K562 (cell line): ENCODE data around the gene SLC2A4RG. TPM values are rescaled to one million over a fixed set of nuclear protein-coding genes. Genes with fewer than 3 reads are reported as not detected.
A peak's percentile ranks its signal among the peaks of the same experiment; 100 is the strongest.

Experiments
- ATAC-seq: fragments of 200-7000 bp; cut with Tn5 transposase; 3 replicates; pipeline ENCODE4 v1.9.1; 2020; ENCODE audit warnings: moderate library complexity
- BruUV-seq: library from RNA; stranded (reverse); fragments of 400-500 nt; replicated peaks from 2 replicates; lab custom pipeline; 2021; lab: Mats Ljungman, UMichigan
- CTCF ChIA-PET: fragments of 300-600 bp; formaldehyde crosslinking; extraction: SDS; loops from one replicate; lab custom pipeline; 2021; ENCODE audit warnings: low intra/inter-chr PET ratio; lab: Yijun Ruan, JAX
- POLR2A ChIA-PET: fragments of 300-600, 350-650 bp; sonication (Branson Sonifier 250); formaldehyde crosslinking; extraction: SDS; loops from one replicate; lab custom pipeline; 2021; ENCODE audit warnings: antibody characterized with exemption, inconsistent platforms; lab: Yijun Ruan, JAX
- DNase-seq, 4 experiments: peaks; one replicate each; pipeline versions ENCODE4 v3.0.0 to v3.0.0-alpha.2; 2011 to 2018; ENCODE audit warnings: low spot score in 3 of 4, mixed read lengths in 3 of 4; ENCODE audit errors: extremely low read depth in 1 of 4
- FAIRE-seq: peaks from 2 replicates; lab custom pipeline; 2011; peaks lifted over from hg19 to GRCh38; lab: Jason Lieb, UNC
- H2AFZ ChIP-seq: 2 replicates; pipeline ENCODE4 v1.6.0; 2011; ENCODE audit warnings: low read depth, low read length, control low read depth, inconsistent platforms
- H3K27ac ChIP-seq: fragments of 200-600 bp; 3 replicates; pipeline ENCODE4 v1.8.0; 2011; ENCODE audit warnings: low read depth, mild to moderate bottlenecking, control low read depth, inconsistent platforms, low read length, moderate library complexity, mixed read lengths; ENCODE audit errors: extremely low read depth
- H3K27me3 ChIP-seq, 2 experiments: fragments of 300-600 bp in 1 of 2; 2 replicates in 1 of 2; 3 replicates in 1 of 2; pipeline versions ENCODE4 v1.6.0 to v1.8.0; 2011; ENCODE audit warnings: inconsistent platforms in 2 of 2, low read length in 2 of 2, mild to moderate bottlenecking in 1 of 2, mixed read lengths in 1 of 2, moderate library complexity in 1 of 2; ENCODE audit not compliant: control insufficient read depth in 2 of 2, insufficient read depth in 2 of 2
- H3K36me3 ChIP-seq: fragments of 300-600 bp; 3 replicates; pipeline ENCODE4 v1.8.0; 2011; ENCODE audit warnings: mild to moderate bottlenecking, low read length, inconsistent platforms; ENCODE audit not compliant: control insufficient read depth, insufficient read depth
- H3K4me1 ChIP-seq, 2 experiments: fragments of 200-600 bp in 1 of 2; replicated peaks in 1 of 2; 2 replicates in 1 of 2; 3 replicates in 1 of 2; pipeline versions ENCODE4 v1.5.1 to v1.8.0; 2011; ENCODE audit warnings: inconsistent platforms in 2 of 2, low read length in 2 of 2, mild to moderate bottlenecking in 1 of 2, mixed read lengths in 1 of 2, moderate library complexity in 1 of 2; ENCODE audit not compliant: control insufficient read depth in 2 of 2, insufficient read depth in 2 of 2
- H3K4me2 ChIP-seq: 2 replicates; pipeline ENCODE4 v1.6.1; 2011; ENCODE audit warnings: low read length, control low read depth, inconsistent platforms, mixed read lengths; ENCODE audit not compliant: insufficient read depth
- H3K4me3 ChIP-seq: fragments of 200-600 bp; sonication (generic), shearing (Covaris generic); 2 replicates; pipeline ENCODE4 v1.5.1; 2016; ENCODE audit warnings: control low read depth, inconsistent platforms
- H3K79me2 ChIP-seq: fragments of 200-600 bp; 3 replicates; pipeline ENCODE4 v1.8.0; 2011; ENCODE audit warnings: low read length, inconsistent platforms; ENCODE audit not compliant: control insufficient read depth, insufficient read depth
- H3K9ac ChIP-seq, 2 experiments: 2 replicates each; pipeline versions ENCODE4 v1.6.0 to v1.6.1; 2011; ENCODE audit warnings: low read depth in 2 of 2, low read length in 2 of 2, control low read depth in 1 of 2, inconsistent platforms in 1 of 2, mild to moderate bottlenecking in 1 of 2, mixed read lengths in 1 of 2; ENCODE audit not compliant: insufficient read depth in 1 of 2
- H3K9me1 ChIP-seq: one replicate; pipeline ENCODE4 v1.6.0; 2011; ENCODE audit warnings: inconsistent platforms, mild to moderate bottlenecking, low read length, moderate library complexity; ENCODE audit not compliant: control insufficient read depth, insufficient read depth
- H3K9me3 ChIP-seq: replicated peaks from 2 replicates; pipeline ENCODE4 v1.5.1; 2011; ENCODE audit warnings: low read depth, low read length, inconsistent platforms; ENCODE audit not compliant: control insufficient read depth, insufficient read depth
- H4K20me1 ChIP-seq: replicated peaks from 2 replicates; pipeline ENCODE4 v1.6.1; 2011; ENCODE audit warnings: low read length, inconsistent platforms, mixed read lengths; ENCODE audit not compliant: control insufficient read depth, insufficient read depth
- CTCF ChIP-seq, 3 experiments: IDR thresholded peaks in 2 of 3; conservative IDR thresholded peaks in 1 of 3; 2 replicates each; pipeline ENCODE4 v1.5.1; 2011 to 2012; ENCODE audit warnings: low read length in 3 of 3, mild to moderate bottlenecking in 3 of 3, control low read depth in 2 of 3, improper control_type of control experiment in 1 of 3, inconsistent platforms in 1 of 3, low read depth in 1 of 3, mixed read lengths in 1 of 3, moderate library complexity in 1 of 3; ENCODE audit not compliant: insufficient read depth in 2 of 3
- EHMT2 ChIP-seq: fragments of 450-650 bp; IDR thresholded peaks from 2 replicates; pipeline ENCODE4 v1.6.1; 2018; ENCODE audit warnings: antibody characterized with exemption
- EP400 ChIP-seq: fragments of 450-650 bp; IDR thresholded peaks from 2 replicates; pipeline ENCODE4 v1.6.1; 2017; ENCODE audit warnings: antibody characterized with exemption, mild to moderate bottlenecking, moderate library complexity
- HNRNPL ChIP-seq: fragments of 200-400 bp; formaldehyde crosslinking; IDR thresholded peaks from 2 replicates; pipeline ENCODE4 v1.6.1; 2017; ENCODE audit warnings: low read depth, mild to moderate bottlenecking, low read length
- KLF13 ChIP-seq: fragments of 450-650 bp; IDR thresholded peaks from 2 replicates; pipeline ENCODE4 v1.6.1; 2016; ENCODE audit warnings: missing genetic modification characterization, low read depth, mild to moderate bottlenecking, missing compliant biosample characterization, moderate library complexity, borderline replicate concordance
- L3MBTL2 ChIP-seq: fragments of 450-650 bp; IDR thresholded peaks from 2 replicates; pipeline ENCODE4 v1.6.1; 2016; ENCODE audit warnings: mild to moderate bottlenecking, moderate library complexity
- MBD2 ChIP-seq: sonication (generic); IDR thresholded peaks from 2 replicates; pipeline ENCODE4 v1.6.1; 2016; ENCODE audit warnings: low read depth, borderline replicate concordance
- MYC ChIP-seq, 2 experiments: fragments of 250-450 bp in 1 of 2; sonication (Bioruptor Pico) in 1 of 2; IDR thresholded peaks; 2 replicates each; pipeline versions ENCODE4 v1.5.1 to v1.6.1; 2012 to 2021; ENCODE audit warnings: low read depth in 2 of 2, borderline replicate concordance in 1 of 2, improper control_type of control experiment in 1 of 2, low read length in 1 of 2, mild to moderate bottlenecking in 1 of 2, moderate library complexity in 1 of 2
- NCOA4 ChIP-seq: fragments of 450-650 bp; IDR thresholded peaks from 2 replicates; pipeline ENCODE4 v1.6.1; 2018; ENCODE audit warnings: mild to moderate bottlenecking; ENCODE audit not compliant: partially characterized antibody
- SAFB ChIP-seq: fragments of 200-400 bp; formaldehyde crosslinking; IDR thresholded peaks from 2 replicates; pipeline ENCODE4 v1.6.1; 2017; ENCODE audit warnings: low read depth, low read length, borderline replicate concordance
- ZNF12 ChIP-seq: sonication (generic); formaldehyde crosslinking; IDR thresholded peaks from 2 replicates; pipeline ENCODE4 v1.4.0; 2020; ENCODE audit warnings: mild to moderate bottlenecking, missing genetic modification reagents
- ZNF280A ChIP-seq: fragments of 450-650 bp; IDR thresholded peaks from 2 replicates; pipeline ENCODE4 v1.6.1; 2018; ENCODE audit warnings: mild to moderate bottlenecking, low read depth; ENCODE audit not compliant: partially characterized antibody
- ZNF445 ChIP-seq: fragments of 250-450 bp; sonication (Bioruptor Pico); IDR thresholded peaks from 2 replicates; pipeline ENCODE4 v1.4.0; 2020; ENCODE audit warnings: low read depth, mild to moderate bottlenecking, moderate library complexity
- ZNF668 ChIP-seq: fragments of 250-450 bp; sonication (Bioruptor Pico); IDR thresholded peaks from 2 replicates; pipeline ENCODE4 v1.8.0; 2022; ENCODE audit warnings: mild to moderate bottlenecking, inconsistent platforms
- ZNF695 ChIP-seq: fragments of 450-650 bp; formaldehyde crosslinking; IDR thresholded peaks from 2 replicates; pipeline ENCODE4 v1.4.0; 2020; ENCODE audit warnings: mild to moderate bottlenecking, moderate library complexity
- ZNF766 ChIP-seq: fragments of 200-800 bp; sonication (Bioruptor generic); conservative IDR thresholded peaks from 2 replicates; pipeline ENCODE4 v1.6.1; 2016; ENCODE audit warnings: missing genetic modification characterization, missing compliant biosample characterization
- WGBS: fragments of 100-300 bp; shearing (Covaris generic); methylation state at CpG from one replicate; pipeline ENCODE4 v1.1.6; 2016; ENCODE audit warnings: low coverage, mixed read lengths; ENCODE audit not compliant: insufficient coverage; ENCODE audit errors: missing lambda C conversion rate; 5-methylcytosine and 5-hydroxymethylcytosine counted together
- in situ Hi-C: fragments of 300-500 bp; cut with MboI; formaldehyde crosslinking; loops from 4 replicates; pipeline ENCODE4 v1.15.0; 2018; ENCODE audit warnings: inconsistent platforms, mixed read lengths
- intact Hi-C: fragments of 100-400 bp; cut with micrococcal nuclease; formaldehyde crosslinking; loops from 2 replicates; pipeline ENCODE4 v1.14.2; 2022
- polyA plus RNA-seq, 8 experiments: library from polyadenylated mRNA; depleted of rRNA in 4 of 8; stranded (reverse) in 5 of 8; unstranded in 3 of 8; fragments of >200 nt; fragmentation: Nextera tagmentation in 2 of 8; fragmentation: Illumina TruSeq in 1 of 8; extraction: Ambion mirVana in 2 of 8; extraction: Trizol in 1 of 8; gene quantifications; 2 replicates each; pipeline versions ENCODE4 v1.2.1 to v1.2.3, GENCODE V29; 2011 to 2014; ENCODE audit warnings: inconsistent platforms in 1 of 8, missing spikeins in 1 of 8
- total RNA-seq, 7 experiments: library from RNA; depleted of rRNA in 6 of 7; stranded (reverse); fragments of >200 nt in 6 of 7; fragmentation: Illumina TruSeq in 2 of 7; extraction: Trizol in 2 of 7; gene quantifications; 2 replicates each; pipeline versions ENCODE4 v1.2.1 to v1.2.3, GENCODE V29; 2011 to 2021; ENCODE audit warnings: low replicate concordance in 1 of 7
- TF ChIP-seq, protein P1 (sequence below): fragments of 450-650 bp; IDR thresholded peaks from 2 replicates; pipeline ENCODE4 v1.6.1; 2014; ENCODE audit warnings: low read depth, mild to moderate bottlenecking, moderate library complexity, borderline replicate concordance

SLC2A4RG gene
- total and polyA plus RNA-seq, 9 of the 15 experiments (the other 6 are each of a cell fraction or from before 2014, with no cell fraction given) = 0.34 to 97.3 (median 26.5) TPM

DNA sequence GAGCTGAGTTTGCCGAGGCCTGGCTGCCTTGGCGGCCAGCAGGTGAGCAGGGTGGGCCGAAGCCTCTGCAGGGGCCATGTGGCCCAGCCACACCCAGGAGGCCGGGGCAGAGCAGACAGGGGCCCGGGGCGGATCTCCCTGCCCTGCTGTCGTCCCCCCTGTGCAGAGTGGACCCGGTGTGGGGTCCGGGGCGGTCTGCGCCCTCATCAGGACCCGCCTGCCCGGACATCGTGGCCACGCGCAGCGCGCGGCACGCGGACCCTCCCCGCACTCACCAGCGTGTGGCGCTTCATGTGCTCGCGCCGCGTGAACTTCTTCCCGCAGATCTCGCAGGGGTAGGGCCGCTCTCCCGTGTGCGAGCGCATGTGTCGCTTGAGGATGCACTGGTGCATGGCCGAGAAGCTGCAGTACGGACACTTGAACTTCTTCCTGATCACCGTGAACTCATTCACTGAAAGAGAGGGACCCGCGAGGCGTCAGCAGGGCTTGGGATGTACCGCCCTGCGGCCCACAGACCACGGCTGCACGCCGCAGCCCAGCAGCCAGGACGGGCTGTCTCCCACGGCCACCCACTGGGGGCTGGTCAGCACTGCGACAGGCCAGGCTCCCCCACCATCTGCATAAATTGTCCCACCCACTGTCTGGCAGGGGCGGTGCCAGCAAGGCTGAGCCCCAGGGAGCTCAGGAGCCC is 13.0 kb downstream of the SLC2A4RG start:
- Histone ChIP-seq H3K4me1 (peaks cover 9 to 56% of the 10 kb centered on the region in 2 experiments), H2AFZ (peak overlapping the region; percentile 66; the same call in 1 of the 2 replicates), H3K9me3 (no peaks in the 10 kb centered on the region), H3K27me3 (no peaks in the 10 kb centered on the region), H3K9ac (peak overlapping the region in 1 of 2 experiments; percentile 39; a peak in 2 of 4 replicates), H4K20me1 (no peaks in the 10 kb centered on the region), H3K27ac (no peak overlapping the region), H3K4me3 (no peak overlapping the region), H3K79me2 (no peaks in the 10 kb centered on the region), H3K4me2 (no peak overlapping the region; the same call in 1 of the 2 replicates), H3K36me3 (no peaks in the 10 kb centered on the region), H3K9me1 (no peaks in the 10 kb centered on the region)
- CTCF ChIA-PET = no interaction called here
- WGBS = 28% methylated on average over 21 of the region's 50 CpGs
- no TSS peak for BruUV-seq
- POLR2A ChIA-PET = no interaction called here
- peak; percentile 57 to 80 (median 70) for DNase-seq
- FAIRE-seq = peak; percentile 81
- intact Hi-C loops (no loop called here), in situ Hi-C loops (no loop called here)
- ATAC-seq = peak; percentile 86
- TF ChIP-seq ZNF695 (CRISPR knock-in tag) (no peak), L3MBTL2 (peak; percentile 18; the same call in 1 of the 2 replicates), SAFB (peak; percentile 46; the same call in 1 of the 2 replicates), CTCF (IDR thresholded peaks at IDR 0.05 in 2 of 3, conservative IDR thresholded peaks at IDR 0.05 in 1 of 3; ENCODE audit: insufficient read depth in 2 of 3, low read depth in 1 of 3, low read length in 3 of 3) (0 out of 6 replicates have a peak, but pooled peaks of 1 of the 3 experiments have one; percentile 2), ZNF280A (no peak), ZNF445 (CRISPR knock-in tag) (no peak), MBD2 (0 out of 2 replicates have a peak, but pooled peaks have one; percentile 11), ZNF668 (CRISPR knock-in tag) (no peak), EP400 (no peak), NCOA4 (no peak), ZNF766 (CRISPR knock-in tag) (no peak), ZNF12 (CRISPR knock-in tag) (no peak), HNRNPL (no peak), MYC (IDR thresholded peaks at IDR 0.05; ENCODE audit: low read depth, low read length) (no peak), MYC (CRISPR knock-in tag; IDR thresholded peaks at IDR 0.05; ENCODE audit: borderline replicate concordance, low read depth) (no peak), EHMT2 (no peak), KLF13 (tag) (no peak)
- TF ChIP-seq, protein P1, sequence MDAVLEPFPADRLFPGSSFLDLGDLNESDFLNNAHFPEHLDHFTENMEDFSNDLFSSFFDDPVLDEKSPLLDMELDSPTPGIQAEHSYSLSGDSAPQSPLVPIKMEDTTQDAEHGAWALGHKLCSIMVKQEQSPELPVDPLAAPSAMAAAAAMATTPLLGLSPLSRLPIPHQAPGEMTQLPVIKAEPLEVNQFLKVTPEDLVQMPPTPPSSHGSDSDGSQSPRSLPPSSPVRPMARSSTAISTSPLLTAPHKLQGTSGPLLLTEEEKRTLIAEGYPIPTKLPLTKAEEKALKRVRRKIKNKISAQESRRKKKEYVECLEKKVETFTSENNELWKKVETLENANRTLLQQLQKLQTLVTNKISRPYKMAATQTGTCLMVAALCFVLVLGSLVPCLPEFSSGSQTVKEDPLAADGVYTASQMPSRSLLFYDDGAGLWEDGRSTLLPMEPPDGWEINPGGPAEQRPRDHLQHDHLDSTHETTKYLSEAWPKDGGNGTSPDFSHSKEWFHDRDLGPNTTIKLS = no peak
